Upper lobe of right lung (tissue), 1 donor: ENCODE measurements around the gene RPS4Y2. TPM values are rescaled to one million over a fixed set of nuclear protein-coding genes. Genes with fewer than 3 reads are reported as not detected.

ENCODE experiments used
- ATAC-seq: fragments of 200-7000 bp; cut with Tn5 transposase; one replicate; pipeline ENCODE4 v1.9.1; 2020; ENCODE audit warnings: mild to moderate bottlenecking, moderate library complexity
- DNase-seq: peaks from one replicate; pipeline ENCODE4 v3.0.0-alpha.2; 2020
- H3K27ac ChIP-seq: fragments of 200-600 bp; one replicate; pipeline ENCODE4 v1.8.0; 2022
- H3K27me3 ChIP-seq: fragments of 200-600 bp; one replicate; pipeline ENCODE4 v1.8.0; 2022; ENCODE audit warnings: mild to moderate bottlenecking
- H3K36me3 ChIP-seq: fragments of 200-600 bp; one replicate; pipeline ENCODE4 v1.8.0; 2022
- H3K4me1 ChIP-seq: fragments of 200-600 bp; one replicate; pipeline ENCODE4 v1.8.0; 2022
- H3K4me3 ChIP-seq: fragments of 200-600 bp; one replicate; pipeline ENCODE4 v1.8.0; 2022; ENCODE audit warnings: mild to moderate bottlenecking
- H3K9me3 ChIP-seq: fragments of 200-600 bp; one replicate; pipeline ENCODE4 v1.8.0; 2022
- CTCF ChIP-seq: fragments of 200-600 bp; IDR thresholded peaks from one replicate; pipeline ENCODE4 v1.8.0; 2022; ENCODE audit warnings: antibody characterized with exemption
- intact Hi-C: fragments of 100-400 bp; cut with DNase I; formaldehyde crosslinking; loops from one replicate; pipeline ENCODE4 v1.11.0; 2022
- total RNA-seq: library from RNA; stranded (reverse); fragmentation: NEBNext Ultra II Directional; extraction: Animal tissue kit (Norgen Biotek cat#: 25700); gene quantifications from one replicate; pipeline ENCODE4 v1.2.1, GENCODE V29; 2021
- donor health status: DM: no; HTN: yes; CAD: no; lungs with severe emphysema.

RPS4Y2 gene
- total RNA-seq, 1 donor from 2014 or later = not detected

GRCh38 chrY:20740609-20741008, 15.3 kb upstream of the RPS4Y2 start:
- Histone ChIP-seq H3K27ac (no peak overlapping the region), H3K4me3 (no peak overlapping the region), H3K27me3 (no peaks in the 10 kb centered on the region), H3K9me3 (no peaks in the 10 kb centered on the region), H3K4me1 (no peaks in the 10 kb centered on the region), H3K36me3 (no peaks in the 10 kb centered on the region)
- peak; percentile 39 for TF ChIP-seq CTCF
- DNase-seq (no peak), ATAC-seq (peak; percentile 27)
- intact Hi-C loops = no loop called here

GRCh38 chrY:20745060-20745459, 10.8 kb upstream of the RPS4Y2 start:
- no peak overlapping the region for H3K27ac ChIP-seq
- no peak for ATAC-seq
- no peaks in the 10 kb centered on the region for H3K9me3 ChIP-seq

GRCh38 chrY:20746919-20747318, 9.0 kb upstream of the RPS4Y2 start:
- intact Hi-C loops = no loop called here
- H3K36me3 ChIP-seq = no peaks in the 10 kb centered on the region
- H3K9me3 ChIP-seq = no peaks in the 10 kb centered on the region
- H3K27ac ChIP-seq = no peak overlapping the region
- DNase-seq = no peak
- H3K4me3 ChIP-seq = no peak overlapping the region
- H3K27me3 ChIP-seq = no peaks in the 10 kb centered on the region
- no peaks in the 10 kb centered on the region for H3K4me1 ChIP-seq
- no peak for ATAC-seq
- TF ChIP-seq CTCF = no peak

More at GRCh38 chrY:20745060-20745459, 10.8 kb upstream of the RPS4Y2 start:
- Histone ChIP-seq H3K27me3 (no peaks in the 10 kb centered on the region), H3K4me1 (no peaks in the 10 kb centered on the region), H3K36me3 (no peaks in the 10 kb centered on the region), H3K4me3 (no peak overlapping the region)
- TF ChIP-seq CTCF = no peak
- intact Hi-C loops = no loop called here
- DNase-seq = no peak

- TF ChIP-seq CTCF = no peak
- Histone ChIP-seq H3K4me3 (no peak overlapping the region), H3K27ac (no peak overlapping the region), H3K9me3 (no peaks in the 10 kb centered on the region), H3K27me3 (no peaks in the 10 kb centered on the region), H3K4me1 (no peaks in the 10 kb centered on the region), H3K36me3 (no peaks in the 10 kb centered on the region)
- intact Hi-C loops = no loop called here
- ATAC-seq (no peak), DNase-seq (no peak)
Measured at GRCh38 chrY:20763869-20764268, 8.0 kb downstream of the RPS4Y2 start.

GRCh38 chrY:20765117-20765516, 9.2 kb downstream of the RPS4Y2 start:
- no peaks in the 10 kb centered on the region for H3K9me3 ChIP-seq
- H3K27ac ChIP-seq = no peak overlapping the region
- no peak overlapping the region for H3K4me3 ChIP-seq
- H3K27me3 ChIP-seq = no peaks in the 10 kb centered on the region
- H3K4me1 ChIP-seq = no peaks in the 10 kb centered on the region
- TF ChIP-seq CTCF = no peak
- no peak for DNase-seq
- no peak for ATAC-seq
- no peaks in the 10 kb centered on the region for H3K36me3 ChIP-seq
- intact Hi-C loops = no loop called here

GRCh38 chrY:20770755-20771154, 14.8 kb downstream of the RPS4Y2 start:
- no peak overlapping the region for H3K27ac ChIP-seq
- intact Hi-C loops = no loop called here
- TF ChIP-seq CTCF = no peak
- no peaks in the 10 kb centered on the region for H3K4me1 ChIP-seq
- H3K36me3 ChIP-seq = no peaks in the 10 kb centered on the region
- ATAC-seq (no peak), DNase-seq (no peak)
- no peaks in the 10 kb centered on the region for H3K27me3 ChIP-seq
- no peak overlapping the region for H3K4me3 ChIP-seq
- no peaks in the 10 kb centered on the region for H3K9me3 ChIP-seq
